ENCODE results near the gene THSD4.

THSD4 gene

DNA sequence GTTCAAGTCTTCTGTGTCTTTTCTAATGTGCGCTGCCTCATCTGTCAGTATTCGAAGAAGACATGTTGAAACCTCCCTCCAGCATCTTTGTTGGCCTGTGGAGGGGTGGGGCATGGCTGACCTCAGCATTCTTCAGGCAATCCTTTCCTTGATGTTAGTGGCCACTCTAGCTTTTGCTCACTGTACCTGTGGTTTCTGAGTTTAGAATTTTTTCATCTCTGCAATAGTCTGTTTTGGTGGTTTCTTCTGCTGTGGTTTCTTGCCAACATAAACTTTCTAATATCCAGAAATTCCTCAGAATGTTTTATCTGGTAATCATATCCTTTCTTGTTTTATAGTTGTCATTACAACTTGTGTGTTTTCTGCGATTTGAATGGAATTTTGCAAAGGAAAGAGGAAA lies 443.8 kb downstream of the THSD4 start:
- DNase-seq (ENCODE audit: low spot score): no peak
- TF ChIP-seq, protein P1, sequence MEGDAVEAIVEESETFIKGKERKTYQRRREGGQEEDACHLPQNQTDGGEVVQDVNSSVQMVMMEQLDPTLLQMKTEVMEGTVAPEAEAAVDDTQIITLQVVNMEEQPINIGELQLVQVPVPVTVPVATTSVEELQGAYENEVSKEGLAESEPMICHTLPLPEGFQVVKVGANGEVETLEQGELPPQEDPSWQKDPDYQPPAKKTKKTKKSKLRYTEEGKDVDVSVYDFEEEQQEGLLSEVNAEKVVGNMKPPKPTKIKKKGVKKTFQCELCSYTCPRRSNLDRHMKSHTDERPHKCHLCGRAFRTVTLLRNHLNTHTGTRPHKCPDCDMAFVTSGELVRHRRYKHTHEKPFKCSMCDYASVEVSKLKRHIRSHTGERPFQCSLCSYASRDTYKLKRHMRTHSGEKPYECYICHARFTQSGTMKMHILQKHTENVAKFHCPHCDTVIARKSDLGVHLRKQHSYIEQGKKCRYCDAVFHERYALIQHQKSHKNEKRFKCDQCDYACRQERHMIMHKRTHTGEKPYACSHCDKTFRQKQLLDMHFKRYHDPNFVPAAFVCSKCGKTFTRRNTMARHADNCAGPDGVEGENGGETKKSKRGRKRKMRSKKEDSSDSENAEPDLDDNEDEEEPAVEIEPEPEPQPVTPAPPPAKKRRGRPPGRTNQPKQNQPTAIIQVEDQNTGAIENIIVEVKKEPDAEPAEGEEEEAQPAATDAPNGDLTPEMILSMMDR (IDR thresholded peaks at IDR 0.05; ENCODE audit: extremely low read depth, missing control alignments): no peak

DNA sequence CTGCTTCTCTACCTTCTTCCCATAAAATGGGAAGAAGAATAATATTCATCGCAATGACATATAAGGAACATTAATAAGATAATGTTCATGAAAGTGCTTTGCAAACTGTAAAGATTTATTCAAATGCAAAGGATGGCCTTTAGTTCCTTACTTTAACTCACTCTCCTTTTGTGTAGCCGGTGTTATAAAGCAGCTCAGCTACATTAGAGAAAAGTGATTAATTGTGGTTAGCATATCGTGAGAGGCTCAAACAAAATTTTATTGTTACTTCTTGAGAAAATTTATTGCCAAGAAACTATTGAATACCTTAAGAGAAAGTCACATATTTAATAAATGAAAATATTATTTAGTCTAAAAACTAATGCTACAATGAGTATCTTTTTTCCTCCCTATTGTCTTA lies 444.3 kb downstream of the THSD4 start:
- DNase-seq (ENCODE audit: low spot score): no peak
- TF ChIP-seq, protein P1 (IDR thresholded peaks at IDR 0.05; ENCODE audit: extremely low read depth, missing control alignments): no peak

DNA sequence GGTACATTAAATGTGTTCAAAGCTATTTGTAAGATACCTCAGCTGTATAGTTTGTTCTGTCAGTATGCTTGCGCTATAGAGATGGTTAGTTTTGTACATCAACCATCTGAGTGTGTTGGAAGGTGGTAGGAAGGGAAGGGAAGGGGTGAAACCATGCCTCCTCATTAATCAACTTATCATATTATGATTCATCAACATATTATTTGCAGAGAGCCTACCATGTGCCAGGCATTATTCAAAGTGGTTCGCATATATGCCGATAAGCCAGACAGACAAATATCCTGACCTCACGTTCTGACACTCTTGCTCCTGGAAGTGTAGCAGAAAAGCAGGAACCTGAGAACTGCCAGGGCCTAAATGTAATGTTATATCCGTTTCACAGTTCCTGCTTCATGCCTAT lies 447.0 kb downstream of the THSD4 start:
- no peak for DNase-seq (ENCODE audit: low spot score)
- TF ChIP-seq, protein P1 (IDR thresholded peaks at IDR 0.05; ENCODE audit: extremely low read depth, missing control alignments): no peak

DNA sequence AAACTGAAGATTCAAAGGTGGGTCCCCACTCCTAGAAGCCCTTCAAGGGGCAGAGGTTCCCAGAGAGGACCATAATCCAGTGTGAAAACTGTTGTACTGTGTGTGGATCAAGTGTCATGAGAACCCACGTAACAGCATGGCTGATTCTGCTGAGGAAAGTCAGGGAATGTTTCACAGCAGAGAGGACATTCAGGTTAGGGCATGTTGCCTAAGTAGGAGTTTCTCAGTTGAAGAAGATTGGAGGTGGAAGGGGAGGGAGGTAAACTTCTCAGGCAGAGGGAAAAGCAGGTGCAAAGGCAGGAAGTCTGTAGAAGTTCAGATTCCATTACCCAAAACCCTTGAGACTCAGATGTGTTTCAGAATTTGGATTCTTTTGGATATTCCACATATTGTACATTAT lies 448.9 kb downstream of the THSD4 start:
- DNase-seq (ENCODE audit: low spot score): no peak
- TF ChIP-seq, protein P1 (IDR thresholded peaks at IDR 0.05; ENCODE audit: extremely low read depth, missing control alignments): no peak

DNA sequence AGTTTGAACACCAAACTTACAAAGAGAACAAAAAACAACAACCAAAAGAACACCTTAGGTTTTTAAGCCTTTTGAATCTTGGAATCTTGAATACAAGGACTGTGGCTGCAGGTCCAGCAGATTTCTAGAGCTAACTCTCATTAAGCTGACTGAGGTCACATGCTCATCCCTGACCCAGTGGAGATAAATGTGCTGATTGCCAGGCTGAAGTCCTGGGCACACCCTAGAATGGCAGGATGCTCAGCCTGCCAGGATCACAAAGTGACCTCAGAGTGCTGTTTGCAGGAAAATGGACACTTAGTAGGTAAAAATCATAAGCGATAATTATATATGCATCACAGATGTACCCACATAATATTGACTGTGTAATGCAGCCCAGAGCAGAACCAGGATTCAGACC lies 449.7 kb downstream of the THSD4 start:
- TF ChIP-seq, protein P1 (IDR thresholded peaks at IDR 0.05; ENCODE audit: extremely low read depth, missing control alignments): no peak
- DNase-seq (ENCODE audit: low spot score): no peak

DNA sequence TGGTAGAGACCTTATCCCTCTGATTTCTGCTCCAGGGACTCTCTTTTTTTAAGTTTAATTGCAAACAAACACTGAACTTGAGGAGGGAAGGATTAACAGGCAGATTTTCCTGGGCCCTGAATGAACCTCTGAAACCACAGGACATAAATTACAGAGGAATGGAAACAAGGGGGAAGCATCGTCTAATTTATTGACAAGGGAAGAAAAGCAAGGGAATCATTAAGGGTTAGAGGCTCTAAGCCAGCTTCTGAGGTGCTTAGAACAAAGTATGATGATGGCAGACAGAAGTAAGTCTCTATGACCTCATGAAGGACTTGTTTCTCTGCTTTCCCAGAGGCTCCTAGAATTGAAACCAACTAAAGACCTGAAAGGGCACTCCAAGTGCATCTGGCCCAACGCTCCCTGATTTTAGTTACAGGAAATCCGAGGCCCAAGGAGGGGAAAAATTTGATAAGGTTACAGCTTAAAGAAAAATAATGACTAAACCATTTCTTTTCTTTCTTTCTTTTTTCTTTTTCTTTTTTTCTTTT lies 450.4 kb downstream of the THSD4 start:
- TF ChIP-seq, protein P1 (IDR thresholded peaks at IDR 0.05; ENCODE audit: extremely low read depth, missing control alignments): no peak
- no peak for DNase-seq (ENCODE audit: low spot score)

DNA sequence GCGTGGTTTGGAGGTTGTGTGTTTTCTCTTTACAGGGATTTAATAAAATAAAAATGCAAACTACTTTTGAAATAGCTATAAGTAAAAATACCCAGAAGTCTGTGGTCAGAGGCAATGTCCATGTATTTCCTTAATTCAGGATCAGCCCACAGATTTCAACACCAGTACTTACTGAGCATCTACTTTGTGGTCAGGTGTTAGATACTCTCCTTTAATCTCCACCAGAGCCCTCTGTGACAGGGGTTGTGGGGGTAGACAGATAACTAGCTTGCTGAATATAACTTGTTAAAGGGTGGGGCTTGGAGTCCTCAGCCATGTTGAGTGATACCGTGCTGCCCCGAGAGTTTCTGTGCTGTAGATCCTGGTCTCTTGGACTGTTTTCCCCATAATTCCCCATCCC lies 451.0 kb downstream of the THSD4 start:
- DNase-seq (ENCODE audit: low spot score): no peak
- TF ChIP-seq, protein P1 (IDR thresholded peaks at IDR 0.05; ENCODE audit: extremely low read depth, missing control alignments): no peak

All from GM20000 (cell line).